Activated CD4-positive, alpha-beta T cell treated with anti-CD3 and anti-CD28 coated beads for 1 hour (primary cell): Measurements from ENCODE around the gene WDR20.
A peak's percentile ranks its signal among the peaks of the same experiment; 100 is the strongest.
"Not testable (repeated sequence)": the region's sequence is repeated elsewhere in the genome, so short reads cannot be mapped to it uniquely, and the experiment has no call there.

Source experiments
- DNase-seq: peaks from one replicate; pipeline ENCODE4 v3.0.0-alpha.2; 2020

WDR20 gene, protein sequence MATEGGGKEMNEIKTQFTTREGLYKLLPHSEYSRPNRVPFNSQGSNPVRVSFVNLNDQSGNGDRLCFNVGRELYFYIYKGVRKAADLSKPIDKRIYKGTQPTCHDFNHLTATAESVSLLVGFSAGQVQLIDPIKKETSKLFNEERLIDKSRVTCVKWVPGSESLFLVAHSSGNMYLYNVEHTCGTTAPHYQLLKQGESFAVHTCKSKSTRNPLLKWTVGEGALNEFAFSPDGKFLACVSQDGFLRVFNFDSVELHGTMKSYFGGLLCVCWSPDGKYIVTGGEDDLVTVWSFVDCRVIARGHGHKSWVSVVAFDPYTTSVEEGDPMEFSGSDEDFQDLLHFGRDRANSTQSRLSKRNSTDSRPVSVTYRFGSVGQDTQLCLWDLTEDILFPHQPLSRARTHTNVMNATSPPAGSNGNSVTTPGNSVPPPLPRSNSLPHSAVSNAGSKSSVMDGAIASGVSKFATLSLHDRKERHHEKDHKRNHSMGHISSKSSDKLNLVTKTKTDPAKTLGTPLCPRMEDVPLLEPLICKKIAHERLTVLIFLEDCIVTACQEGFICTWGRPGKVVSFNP

GRCh38 chr14:102139286-102140026, at the start of gene WDR20:
WDR20 (plus strand) TSS chr14:102139897; CDS start chr14:102139924, 27 bp downstream.
- peak; percentile 99 for DNase-seq

DNA sequence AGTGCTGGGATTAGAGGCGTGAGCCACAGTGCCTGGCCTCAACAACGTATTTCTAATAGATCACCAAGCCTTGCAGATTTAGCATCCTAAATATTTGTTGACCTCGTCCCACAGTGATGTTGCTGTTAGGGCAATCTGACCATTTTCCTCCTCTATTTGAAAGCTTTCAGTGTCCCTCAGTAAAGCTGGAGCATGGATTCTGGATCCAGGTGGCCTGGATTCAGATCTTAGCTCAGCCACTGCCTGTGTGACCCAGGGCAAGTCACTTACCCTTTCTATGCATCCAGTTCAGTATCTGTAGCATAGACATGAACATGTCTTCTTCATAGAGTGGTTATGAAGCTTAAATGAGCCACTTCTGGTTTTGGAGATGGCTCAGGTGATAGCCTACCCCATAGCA, 49.0 kb upstream of the WDR20 start:
- no peak for DNase-seq

DNA sequence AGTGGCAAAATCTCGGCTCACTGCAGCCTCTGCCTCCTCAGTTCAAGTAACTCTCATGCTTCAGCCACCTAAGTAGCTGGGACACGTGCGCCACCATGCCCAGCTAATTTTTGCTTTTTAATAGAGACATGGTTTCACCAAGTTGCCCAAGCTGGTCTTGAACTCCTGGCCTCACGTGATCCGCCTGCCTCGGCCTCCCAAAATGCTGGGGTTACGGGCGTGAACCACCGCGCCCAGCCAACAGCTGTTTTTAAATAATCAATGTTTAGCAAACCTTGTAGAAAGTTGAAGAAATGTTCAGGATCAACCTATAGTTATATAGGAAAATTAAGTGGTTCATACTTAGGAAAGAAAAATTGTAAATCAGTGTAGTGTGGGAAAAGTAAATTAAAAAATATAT, 46.9 kb upstream of the WDR20 start:
- DNase-seq, result no peak

GRCh38 chr14:102094101-102094500, 45.6 kb upstream of the WDR20 start:
- DNase-seq, result no peak

DNA sequence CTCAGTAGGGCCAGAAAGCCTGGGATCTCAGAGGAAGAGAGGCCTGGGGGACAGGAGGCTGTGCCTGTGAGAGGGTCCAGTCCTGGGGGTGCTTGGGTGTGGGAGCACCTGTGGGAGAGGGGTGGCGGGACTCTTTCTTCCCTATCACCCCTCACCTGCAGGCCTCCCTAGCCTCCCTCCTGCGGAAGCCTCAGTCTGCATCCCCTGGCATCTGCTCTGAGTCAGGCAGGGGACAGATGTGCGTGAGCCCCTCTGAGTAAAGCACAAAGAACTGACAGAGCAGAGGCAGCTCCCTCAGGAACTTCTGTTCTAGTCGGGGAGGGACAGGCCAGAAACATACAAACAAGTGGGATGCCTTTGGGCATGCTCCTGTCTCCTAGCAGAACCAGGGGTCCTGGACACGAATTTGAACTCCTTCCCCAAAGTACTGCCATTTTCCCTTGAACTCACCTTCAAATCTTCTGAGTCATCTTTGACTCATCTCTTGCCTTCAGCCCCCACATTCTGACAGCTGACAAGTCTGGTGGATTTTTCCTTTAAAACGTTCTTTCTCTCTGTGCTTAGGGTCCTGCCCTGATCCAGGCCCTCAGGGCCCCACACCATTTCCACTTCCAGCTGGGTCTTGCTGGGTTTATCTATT, 44.3 kb upstream of the WDR20 start:
- no peak for DNase-seq

DNA sequence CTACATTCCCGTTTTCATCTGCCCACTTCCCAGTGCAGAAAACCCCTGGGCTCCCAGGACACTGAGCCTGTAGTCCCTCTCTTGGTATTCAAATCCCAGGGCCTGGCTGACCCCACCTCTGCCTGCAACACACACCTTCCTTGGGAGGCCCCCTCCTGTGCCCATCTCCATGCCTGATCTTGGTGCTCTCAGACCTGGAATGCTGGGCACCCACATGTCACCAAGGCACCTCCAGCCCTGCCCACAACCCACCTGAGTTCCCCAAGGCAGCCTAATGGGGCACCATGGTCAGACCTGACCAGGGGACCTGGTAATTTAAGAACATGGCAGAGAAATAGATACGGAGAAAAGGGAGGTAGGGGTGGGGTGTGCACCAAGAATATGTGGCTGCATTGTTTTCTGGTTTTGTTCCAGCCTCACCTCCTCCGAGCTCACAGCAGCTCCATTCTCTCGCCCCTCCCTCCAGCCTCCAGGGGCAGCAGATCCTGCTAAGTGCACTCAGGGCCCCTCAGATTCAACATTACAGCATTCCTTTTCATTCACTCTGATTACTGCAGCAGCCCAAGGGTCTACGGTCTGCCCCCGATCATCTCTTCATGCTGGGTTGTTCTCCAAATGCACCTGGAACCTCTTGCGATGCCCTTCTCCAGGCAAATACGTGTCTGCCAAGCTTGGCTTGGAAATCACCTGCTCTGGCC, 43.7 kb upstream of the WDR20 start:
- DNase-seq, result no peak

DNA sequence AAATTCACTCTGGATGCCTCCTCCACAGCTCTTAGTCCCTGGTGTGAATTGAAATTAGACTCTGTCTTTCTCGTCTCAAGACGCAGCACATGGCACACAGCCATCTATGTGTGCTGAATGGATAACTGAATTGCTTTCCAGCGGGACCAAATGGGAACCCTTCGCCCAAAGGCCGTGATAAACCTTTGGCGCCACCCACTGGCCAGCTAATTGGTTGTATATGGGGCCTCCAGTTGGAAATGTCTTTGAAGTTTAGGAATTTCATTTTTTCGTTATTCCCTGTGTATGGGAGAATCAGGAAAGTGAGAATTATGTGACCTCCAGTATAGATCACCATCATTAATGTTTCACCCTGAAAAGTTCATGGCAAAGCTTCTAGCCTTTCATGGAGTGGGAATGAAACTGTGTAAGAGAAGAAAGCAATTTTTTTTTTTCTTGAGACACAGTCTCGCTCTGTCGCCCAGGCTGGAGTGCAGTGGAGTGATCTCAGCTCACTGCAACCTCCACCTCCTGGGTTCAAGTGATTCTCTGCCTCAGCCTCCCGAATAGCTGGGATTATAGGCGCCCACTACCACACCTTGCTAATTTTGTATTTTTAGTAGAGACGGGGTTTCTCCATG, 43.0 kb upstream of the WDR20 start:
- peak; percentile 51 for DNase-seq

DNA sequence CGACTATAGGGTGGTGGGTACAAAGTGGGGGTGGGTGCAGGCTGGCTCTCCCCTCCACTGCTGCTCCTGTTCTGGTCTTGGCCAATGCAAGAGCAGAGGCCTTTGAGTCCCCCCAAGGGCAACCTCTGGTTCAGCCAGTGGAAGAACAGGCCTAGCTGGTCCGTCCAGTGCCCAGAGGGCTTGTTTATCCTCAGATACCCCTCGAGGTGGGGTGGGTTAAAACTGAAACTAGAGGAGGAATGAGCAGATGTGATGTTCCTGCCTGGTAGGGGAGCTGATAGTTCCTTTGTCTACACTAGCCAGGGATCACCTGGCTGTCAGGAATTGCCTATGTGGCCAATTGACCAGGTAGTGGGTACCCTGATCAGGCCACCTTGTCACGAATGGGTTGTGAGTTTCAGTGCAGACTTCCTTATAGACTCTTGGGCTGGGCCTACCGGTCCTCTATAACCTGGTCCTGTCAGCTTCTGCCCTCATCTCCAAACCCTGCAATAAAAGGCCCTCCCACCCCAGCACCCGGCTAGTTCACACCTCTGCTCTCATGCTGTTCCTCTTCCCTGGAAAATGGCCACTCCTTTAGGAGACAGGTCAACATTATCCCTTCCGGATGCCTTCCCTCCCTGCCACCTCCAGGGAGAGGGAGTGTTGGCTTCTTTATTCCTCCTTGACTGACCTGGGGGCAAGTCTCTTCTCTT, 42.1 kb upstream of the WDR20 start:
- DNase-seq, result no peak

DNA sequence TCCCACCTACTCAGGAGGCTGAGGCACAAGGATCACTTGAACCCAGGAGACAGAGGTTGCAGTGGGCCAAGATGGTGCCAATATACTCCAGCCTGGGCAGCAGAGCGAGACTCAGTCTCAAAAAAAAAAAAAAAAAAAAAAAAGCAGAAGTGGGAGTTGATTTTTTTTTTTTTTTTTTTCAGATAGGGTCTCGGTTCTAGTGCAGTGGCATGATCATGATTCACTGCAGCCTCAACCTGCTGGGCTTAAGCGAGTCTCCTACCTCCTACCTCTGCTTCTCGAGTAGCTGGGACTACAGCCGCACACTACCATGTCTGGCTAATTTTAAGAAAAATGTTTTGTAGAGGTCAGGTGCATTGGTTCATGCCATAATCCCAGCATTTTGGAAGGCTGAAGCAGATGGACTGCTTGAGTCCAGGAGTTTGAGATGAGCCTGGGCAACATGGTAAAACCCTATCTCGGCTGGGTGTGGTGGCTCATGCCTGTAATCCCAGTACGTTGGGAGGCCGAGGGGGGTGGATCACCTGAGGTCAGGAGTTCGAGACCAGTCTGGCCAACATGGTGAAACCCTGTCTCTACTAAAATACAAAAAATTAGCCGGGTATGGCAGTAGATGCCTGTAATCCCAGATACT, 36.5 kb upstream of the WDR20 start:
- DNase-seq, result no peak

- no peak for DNase-seq
Observed at GRCh38 chr14:102105369-102105768, 34.3 kb upstream of the WDR20 start.

DNA sequence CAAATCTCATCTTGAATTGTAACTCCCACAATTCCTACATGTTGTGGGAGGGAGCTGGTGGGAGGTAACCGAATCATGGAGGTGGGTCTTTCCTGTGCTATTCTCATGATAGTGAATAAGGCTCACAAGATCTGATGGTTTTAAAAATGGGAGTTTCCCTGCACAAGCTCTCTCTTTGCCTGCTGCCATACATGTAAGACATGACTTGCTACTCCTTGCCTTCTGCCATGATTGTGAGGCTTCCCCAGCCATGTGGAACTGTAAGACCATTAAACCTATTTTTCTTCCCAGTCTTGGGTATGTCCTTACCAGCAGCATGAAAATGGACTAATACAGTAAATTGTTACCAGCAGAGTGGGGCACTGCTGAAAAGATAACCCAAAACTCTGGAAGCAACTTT, 30.4 kb upstream of the WDR20 start:
- DNase-seq, result not testable (repeated sequence)

- no peak for DNase-seq
Observed at GRCh38 chr14:102111101-102111500, 28.6 kb upstream of the WDR20 start.

DNA sequence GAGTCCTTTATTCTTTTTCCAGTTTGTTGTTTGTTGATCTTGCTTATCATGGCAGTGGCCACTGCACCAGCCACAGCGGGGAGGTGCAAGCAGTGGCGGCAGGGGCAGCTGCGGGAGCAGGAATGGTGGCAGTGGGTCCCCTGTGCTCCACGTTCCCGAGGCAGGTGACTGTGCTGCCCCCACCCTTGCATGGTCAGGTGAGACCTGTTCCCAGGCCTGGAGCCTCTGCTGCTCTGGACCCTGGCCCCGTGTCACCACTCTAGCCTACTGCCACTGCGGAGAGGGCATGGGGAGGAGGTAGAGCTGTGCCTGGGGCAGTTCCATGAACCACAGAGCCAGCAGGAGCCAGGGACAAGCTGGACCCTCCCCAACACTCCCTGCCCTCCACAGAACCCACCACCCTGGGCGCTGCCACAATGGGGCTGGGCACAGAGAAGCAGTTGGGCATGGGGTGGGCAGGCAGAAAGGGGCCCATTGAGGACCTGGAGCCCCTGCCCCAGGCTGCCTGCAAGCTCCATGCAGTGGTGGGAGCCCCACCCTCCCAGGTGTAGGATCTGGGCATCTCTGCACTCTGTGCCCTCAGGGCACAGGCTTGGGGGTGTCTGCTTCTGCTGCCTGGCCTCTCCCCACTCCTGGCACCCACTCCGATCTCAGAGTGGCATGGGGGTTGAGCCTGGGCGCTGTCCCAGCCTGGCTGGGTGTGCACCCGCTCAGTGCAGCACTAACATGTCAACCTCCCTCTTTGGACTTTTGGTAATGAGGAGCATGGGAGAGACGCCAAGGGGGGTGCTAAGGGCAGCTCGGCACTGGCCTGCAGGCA, 23.1 kb upstream of the WDR20 start:
- no peak for DNase-seq

DNA sequence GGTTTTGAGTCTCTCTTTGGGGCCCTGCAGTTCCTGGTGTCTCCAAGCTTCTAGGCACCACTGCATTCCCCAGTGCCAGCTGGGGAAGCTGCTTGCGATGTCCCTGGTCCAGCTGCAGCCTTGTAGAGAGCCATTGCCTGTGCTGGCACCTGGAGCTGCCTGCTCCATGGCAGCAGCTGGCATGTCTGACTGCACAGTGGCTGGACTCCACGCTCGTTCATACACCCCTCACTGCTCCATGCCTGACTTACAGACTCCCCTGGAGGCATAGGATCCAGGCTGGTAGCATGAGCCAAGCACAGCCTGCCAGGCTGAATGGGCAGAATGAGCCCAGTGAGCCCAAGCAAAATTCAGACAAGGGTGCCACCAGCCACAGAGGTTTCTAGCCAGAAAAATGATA, 21.8 kb upstream of the WDR20 start:
- DNase-seq, result no peak

GRCh38 chr14:102120888-102121287, 18.8 kb upstream of the WDR20 start:
- DNase-seq, result no peak

DNA sequence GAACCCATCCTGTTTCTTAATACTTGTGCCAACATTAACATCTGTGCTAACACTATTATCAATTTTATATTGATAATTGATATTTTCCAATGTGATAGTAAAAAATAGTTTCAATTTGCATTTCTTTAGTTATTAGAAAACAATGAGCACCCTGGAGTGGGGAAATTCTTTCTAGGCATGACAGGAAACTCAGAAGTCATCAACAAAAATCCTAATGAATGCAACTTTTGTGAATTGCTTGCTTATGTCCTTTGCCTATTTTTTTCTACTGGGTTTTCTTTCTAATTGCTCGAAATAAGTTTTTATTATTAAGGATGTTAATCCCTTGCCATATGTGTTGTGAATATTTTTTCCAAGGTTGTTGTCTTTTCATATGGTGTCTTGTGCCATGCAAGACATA, 18.1 kb upstream of the WDR20 start:
- no peak for DNase-seq

DNA sequence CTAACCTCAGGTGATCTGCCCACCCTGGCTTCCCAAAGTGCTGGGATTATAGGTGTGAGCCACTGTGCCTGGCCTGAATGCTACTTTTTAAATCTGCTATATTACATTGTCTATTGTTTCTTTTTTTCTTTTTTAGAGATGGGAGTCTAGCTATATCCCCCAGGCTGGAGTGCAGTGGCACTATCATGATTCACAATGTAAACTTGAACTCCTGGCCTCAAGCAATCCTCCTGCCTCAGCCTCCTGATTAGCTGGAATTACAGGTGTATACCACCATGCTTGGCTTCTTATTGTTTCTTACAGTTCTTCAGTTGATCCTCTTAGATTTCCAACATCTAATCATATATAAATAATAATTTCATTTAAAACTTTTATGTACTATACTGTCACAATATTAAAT, 15.3 kb upstream of the WDR20 start:
- DNase-seq, result no peak

DNA sequence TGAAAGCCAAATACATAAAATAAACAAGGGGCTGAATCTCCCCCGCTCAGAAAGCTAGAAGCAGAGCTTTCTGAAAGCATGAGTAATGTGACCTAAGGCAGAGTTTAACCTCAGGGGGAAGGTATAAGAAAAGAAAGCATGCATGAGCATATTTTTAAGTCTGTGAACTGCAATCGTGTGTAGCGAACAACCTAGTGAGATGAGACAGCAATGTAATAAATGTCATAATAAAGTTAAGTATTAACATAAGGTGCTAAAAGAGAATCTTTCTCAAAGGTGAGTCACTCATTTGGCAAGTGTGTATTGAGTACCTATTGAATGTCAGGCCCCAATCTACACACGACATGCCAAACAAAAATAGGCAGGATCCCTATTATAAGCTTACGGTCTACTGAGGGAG, 14.2 kb upstream of the WDR20 start:
- DNase-seq, result no peak

GRCh38 chr14:102126807-102127455, 12.8 kb upstream of the WDR20 start:
- DNase-seq, result no peak

DNA sequence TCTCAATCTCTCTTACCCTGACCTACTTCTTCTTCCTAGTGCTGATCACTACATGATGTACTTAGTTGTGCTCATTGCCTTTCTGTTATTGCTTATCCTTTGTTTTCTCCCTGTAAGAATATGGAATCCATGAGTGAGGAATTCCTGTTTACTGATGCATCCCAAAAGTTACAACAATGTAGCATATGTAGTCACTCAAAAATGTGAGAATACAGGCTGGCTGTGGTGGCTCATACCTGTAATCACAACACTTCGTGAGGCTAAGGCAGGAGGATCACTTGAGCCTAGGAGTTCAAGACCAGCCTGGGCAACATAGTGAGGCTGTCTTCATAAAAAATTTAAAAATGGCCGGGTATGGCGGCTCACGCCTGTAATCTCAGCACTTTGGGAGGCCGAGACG, 8.0 kb upstream of the WDR20 start:
- no peak for DNase-seq
